Chondrocyte (in vitro differentiated cells): ENCODE results near the gene MEF2B. TPM values are rescaled to one million over a fixed set of nuclear protein-coding genes. Genes with fewer than 3 reads are reported as not detected.

Experiments used
- DNase-seq: peaks from one replicate; pipeline ENCODE4 v3.0.0; 2021; ENCODE audit warnings: mixed read lengths, low spot score
- H3K27ac Mint-ChIP-seq: one replicate; pipeline ENCODE4 v1.8.0; 2021; ENCODE audit warnings: mild to moderate bottlenecking, moderate library complexity, mixed read lengths; ENCODE audit not compliant: unreplicated experiment
- H3K27me3 Mint-ChIP-seq: 2 replicates; pipeline ENCODE4 v1.8.0; 2021; ENCODE audit warnings: low read depth, mixed read lengths
- H3K36me3 Mint-ChIP-seq: 2 replicates; pipeline ENCODE4 v1.8.0; 2021; ENCODE audit warnings: low read depth, mixed read lengths
- H3K4me1 Mint-ChIP-seq: 2 replicates; pipeline ENCODE4 v1.8.0; 2021; ENCODE audit warnings: low read depth, mild to moderate bottlenecking, mixed read lengths
- H3K4me3 Mint-ChIP-seq: one replicate; pipeline ENCODE4 v1.8.0; 2021; ENCODE audit warnings: mild to moderate bottlenecking, moderate library complexity, mixed read lengths; ENCODE audit not compliant: unreplicated experiment
- H3K9me3 Mint-ChIP-seq: 2 replicates; pipeline ENCODE4 v1.8.0; 2021; ENCODE audit warnings: low read depth, mixed read lengths
- CTCF ChIP-seq: fragments of 200-600 bp; sonication (generic); IDR thresholded peaks from 2 replicates; pipeline ENCODE4 v1.5.0; 2021; ENCODE audit warnings: antibody characterized with exemption, mild to moderate bottlenecking, moderate library complexity
- total RNA-seq: library from RNA; stranded (reverse); gene quantifications from 3 replicates; pipeline ENCODE4 v1.2.1, GENCODE V29; 2021

The MEF2B gene
- total RNA-seq, 1 donor from 2014 or later, result 1.2 TPM

- H3K4me1 Mint-ChIP-seq, result peaks cover 5% of the 10 kb centered on the region
- H3K27ac Mint-ChIP-seq, result no peak overlapping the region
- H3K4me3 Mint-ChIP-seq, result no peak overlapping the region
- H3K27me3 Mint-ChIP-seq, result peaks cover 27% of the 10 kb centered on the region
- TF ChIP-seq CTCF, result no peak
- no peak for DNase-seq
- no peaks in the 10 kb centered on the region for H3K9me3 Mint-ChIP-seq
- H3K36me3 Mint-ChIP-seq, result no peaks in the 10 kb centered on the region
Measured at GRCh38 chr19:19207637-19208572, 37.8 kb upstream of the MEF2B start.

- Mint-ChIP-seq H3K4me1 (peaks cover 14% of the 10 kb centered on the region), H3K27ac (no peak overlapping the region)
Measured at GRCh38 chr19:19206938-19207337, 36.9 kb upstream of the MEF2B start.

GRCh38 chr19:19205416-19206410, 35.6 kb upstream of the MEF2B start:
- no peaks in the 10 kb centered on the region for H3K9me3 Mint-ChIP-seq
- H3K4me3 Mint-ChIP-seq, result no peak overlapping the region
- no peak for DNase-seq
- no peak for TF ChIP-seq CTCF
- H3K36me3 Mint-ChIP-seq, result no peaks in the 10 kb centered on the region
- H3K27ac Mint-ChIP-seq, result no peak overlapping the region
- peaks cover 14% of the 10 kb centered on the region for H3K4me1 Mint-ChIP-seq
- H3K27me3 Mint-ChIP-seq, result peaks cover 20% of the 10 kb centered on the region

More at GRCh38 chr19:19206938-19207337, 36.9 kb upstream of the MEF2B start:
- no peaks in the 10 kb centered on the region for H3K36me3 Mint-ChIP-seq
- DNase-seq, result no peak
- H3K4me3 Mint-ChIP-seq, result no peak overlapping the region
- no peak for TF ChIP-seq CTCF
- peaks cover 26% of the 10 kb centered on the region for H3K27me3 Mint-ChIP-seq
- H3K9me3 Mint-ChIP-seq, result no peaks in the 10 kb centered on the region

- Mint-ChIP-seq H3K27ac (peak overlapping the region; percentile 39), H3K27me3 (peaks cover 7% of the 10 kb centered on the region), H3K36me3 (peaks cover 3% of the 10 kb centered on the region), H3K4me3 (peak overlapping the region; percentile 88), H3K9me3 (no peaks in the 10 kb centered on the region), H3K4me1 (peaks cover 14% of the 10 kb centered on the region)
- no peak for DNase-seq
- TF ChIP-seq CTCF, result no peak
Measured at GRCh38 chr19:19204181-19204580, 34.1 kb upstream of the MEF2B start.
